D721Med (cell line): ENCODE measurements around the gene CMBL.

Experiments used
- DNase-seq: peaks from one replicate; pipeline ENCODE4 v3.0.0; 2011; ENCODE audit warnings: low spot score; ENCODE audit not compliant: insufficient read length
- FAIRE-seq: peaks from 2 replicates; lab custom pipeline; 2011; peaks lifted over from hg19 to GRCh38; lab: Jason Lieb, UNC
- TF ChIP-seq, protein P1 (sequence below): IDR thresholded peaks from 2 replicates; pipeline ENCODE4 v1.5.1; 2012; ENCODE audit warnings: mild to moderate bottlenecking, control low read depth; ENCODE audit not compliant: insufficient read depth; ENCODE audit errors: missing control alignments

Gene CMBL

DNA sequence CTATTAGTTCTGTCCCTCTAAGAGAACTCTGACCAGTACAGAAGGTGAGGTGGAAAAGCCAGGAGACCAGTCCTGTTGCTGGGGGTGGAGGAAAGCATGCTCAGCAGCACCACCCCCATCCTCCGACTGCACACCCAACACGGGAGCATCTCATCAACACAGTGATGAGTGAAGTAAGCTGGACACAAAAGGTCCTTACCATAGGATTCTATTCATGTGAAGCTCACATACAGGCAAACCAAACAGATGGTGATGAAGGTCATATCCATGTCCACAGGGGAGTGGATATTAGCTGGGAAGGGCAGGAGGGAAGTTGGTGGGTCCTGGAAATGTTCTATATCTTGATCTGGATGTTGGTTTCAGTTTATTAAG, 31.0 kb upstream of the CMBL start:
- TF ChIP-seq, protein P1, sequence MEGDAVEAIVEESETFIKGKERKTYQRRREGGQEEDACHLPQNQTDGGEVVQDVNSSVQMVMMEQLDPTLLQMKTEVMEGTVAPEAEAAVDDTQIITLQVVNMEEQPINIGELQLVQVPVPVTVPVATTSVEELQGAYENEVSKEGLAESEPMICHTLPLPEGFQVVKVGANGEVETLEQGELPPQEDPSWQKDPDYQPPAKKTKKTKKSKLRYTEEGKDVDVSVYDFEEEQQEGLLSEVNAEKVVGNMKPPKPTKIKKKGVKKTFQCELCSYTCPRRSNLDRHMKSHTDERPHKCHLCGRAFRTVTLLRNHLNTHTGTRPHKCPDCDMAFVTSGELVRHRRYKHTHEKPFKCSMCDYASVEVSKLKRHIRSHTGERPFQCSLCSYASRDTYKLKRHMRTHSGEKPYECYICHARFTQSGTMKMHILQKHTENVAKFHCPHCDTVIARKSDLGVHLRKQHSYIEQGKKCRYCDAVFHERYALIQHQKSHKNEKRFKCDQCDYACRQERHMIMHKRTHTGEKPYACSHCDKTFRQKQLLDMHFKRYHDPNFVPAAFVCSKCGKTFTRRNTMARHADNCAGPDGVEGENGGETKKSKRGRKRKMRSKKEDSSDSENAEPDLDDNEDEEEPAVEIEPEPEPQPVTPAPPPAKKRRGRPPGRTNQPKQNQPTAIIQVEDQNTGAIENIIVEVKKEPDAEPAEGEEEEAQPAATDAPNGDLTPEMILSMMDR: no peak
- DNase-seq: no peak
- FAIRE-seq: no peak

DNA sequence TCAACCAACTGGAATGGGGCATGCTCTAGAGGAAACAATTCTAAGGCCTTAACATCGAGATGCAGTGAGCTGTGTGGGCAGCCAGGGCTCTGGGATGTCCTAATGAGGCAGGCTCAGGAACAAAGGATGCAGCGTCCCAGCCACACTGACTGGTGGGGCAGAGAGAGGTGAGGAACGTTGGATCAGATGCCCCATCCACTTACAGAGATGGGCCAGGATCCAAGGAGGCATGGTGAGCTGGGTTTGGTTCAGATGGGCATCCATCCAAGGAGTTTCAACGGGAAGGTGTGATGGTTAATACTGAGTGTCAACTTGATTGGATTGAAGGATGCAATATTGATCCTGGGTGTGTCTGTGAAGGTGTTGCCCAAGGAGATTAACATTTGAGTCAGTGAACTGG, 30.3 kb upstream of the CMBL start:
- no peak for FAIRE-seq
- TF ChIP-seq, protein P1: no peak
- DNase-seq: no peak

DNA sequence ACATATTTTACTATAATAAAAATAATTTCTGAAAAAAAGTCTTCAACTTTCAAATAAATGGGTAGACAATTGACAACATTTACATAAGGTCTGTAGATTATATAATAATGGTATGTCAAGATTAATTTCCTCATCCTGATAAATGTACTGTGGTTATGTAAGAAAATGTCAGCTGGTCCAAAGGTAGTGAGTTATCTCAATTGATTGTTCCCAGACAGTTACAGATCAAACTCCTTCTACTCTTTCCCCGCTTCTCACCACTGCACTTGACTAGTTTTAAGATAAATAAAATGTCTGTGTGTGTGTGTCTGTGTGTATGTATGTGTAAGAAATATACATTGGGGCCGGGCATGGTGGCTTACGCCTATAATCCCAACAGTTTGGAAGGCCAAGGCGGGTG, 29.4 kb upstream of the CMBL start:
- DNase-seq (no peak), FAIRE-seq (no peak)
- TF ChIP-seq, protein P1: no peak

DNA sequence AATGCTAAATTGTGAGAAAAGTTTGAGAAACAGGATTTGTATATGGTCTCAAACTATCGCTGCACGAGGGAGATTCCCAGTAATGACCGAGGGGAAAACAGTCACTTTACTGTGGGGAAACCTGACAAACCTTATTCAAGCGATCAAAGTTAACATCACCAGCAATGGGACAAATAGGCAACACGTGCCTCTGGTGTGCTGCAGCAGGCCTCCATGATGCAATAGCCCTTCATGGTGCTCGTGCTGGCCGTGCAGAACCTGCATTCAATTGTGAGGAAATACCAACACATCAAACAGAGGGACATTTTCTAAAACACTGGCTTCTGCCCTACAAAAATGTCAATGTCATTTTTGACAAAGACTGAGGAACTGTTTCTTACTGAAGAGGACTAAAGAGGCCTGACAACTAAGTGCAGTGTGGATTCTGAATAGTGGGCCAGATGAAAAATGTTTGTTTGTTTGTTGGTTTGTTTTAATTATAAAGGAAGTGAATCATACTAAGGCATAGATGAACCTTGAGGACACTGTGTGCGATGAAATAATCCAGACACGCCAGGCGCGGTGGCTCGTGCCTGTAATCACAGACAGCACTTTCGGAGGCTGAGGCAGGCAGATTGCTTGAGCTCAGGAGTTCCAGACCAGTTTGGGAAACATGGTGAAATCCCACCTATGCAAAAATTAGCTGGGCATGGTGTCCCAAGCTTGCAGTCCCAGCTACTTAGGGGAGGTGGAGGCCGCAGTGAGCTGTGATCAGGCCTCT, 28.2 kb upstream of the CMBL start:
- no peak for DNase-seq
- TF ChIP-seq, protein P1: no peak
- FAIRE-seq: no peak

DNA sequence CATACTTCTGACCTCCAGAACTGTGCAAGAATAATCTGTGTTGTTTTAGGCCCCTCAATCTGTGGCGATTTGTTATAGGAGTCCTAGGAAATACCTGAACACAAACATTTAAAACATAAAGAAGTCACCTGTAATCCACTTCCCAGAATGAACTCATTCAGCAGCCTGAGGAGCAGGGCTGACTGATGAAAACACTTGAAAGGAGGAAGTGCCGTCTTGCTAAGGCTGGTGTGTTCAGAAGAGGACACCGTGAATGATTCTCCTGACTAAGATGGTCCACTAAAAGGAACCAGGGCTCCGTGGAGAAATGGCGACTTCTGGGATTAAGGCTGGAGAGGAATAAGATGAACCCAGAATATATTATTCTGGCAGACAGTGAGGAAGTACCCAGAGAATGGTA, 27.1 kb upstream of the CMBL start:
- TF ChIP-seq, protein P1: no peak
- FAIRE-seq (no peak), DNase-seq (no peak)

DNA sequence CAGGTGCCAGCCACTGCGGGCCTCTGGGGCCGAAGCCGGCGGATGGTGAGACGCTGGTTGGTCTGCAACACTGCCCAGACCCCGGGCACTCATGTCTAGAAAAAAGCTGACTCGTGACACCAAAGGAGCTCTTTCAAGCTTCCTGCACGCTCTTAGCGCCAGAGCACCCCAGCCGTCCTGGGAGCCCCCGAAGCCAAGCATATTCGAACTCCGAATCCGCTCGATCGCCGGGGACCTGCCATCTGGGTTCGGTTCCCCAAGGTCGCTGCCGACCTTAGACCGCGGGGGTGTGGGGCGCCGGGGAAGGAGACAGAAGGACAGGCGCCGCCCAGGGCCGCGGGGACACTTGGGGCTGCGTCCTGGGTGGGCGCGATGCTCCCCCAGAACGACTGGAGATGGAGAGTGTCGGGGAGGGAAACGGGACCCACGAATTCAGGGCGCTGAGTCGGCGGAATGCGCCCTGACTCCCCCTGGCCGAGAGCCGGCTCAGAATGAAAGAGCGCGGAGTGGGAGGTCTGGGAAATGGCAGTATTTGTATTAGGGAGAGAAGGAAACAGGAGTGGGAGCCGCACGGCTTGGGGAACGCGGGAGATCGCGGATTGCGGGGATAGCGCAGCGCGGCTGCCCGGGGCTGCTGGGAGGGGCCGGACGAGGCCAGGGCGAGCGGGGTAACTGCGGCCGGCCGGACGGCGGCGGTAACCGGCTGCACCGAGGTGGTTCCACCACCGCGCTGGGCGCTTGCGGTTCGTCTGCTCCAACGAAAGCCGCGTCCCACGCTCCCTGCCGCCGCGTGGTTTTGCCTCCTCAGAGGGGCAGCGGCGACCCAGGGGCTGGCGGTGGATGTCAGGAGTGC, 25.7 kb upstream of the CMBL start:
- TF ChIP-seq, protein P1: no peak
- FAIRE-seq (no peak), DNase-seq (no peak)
